NT2/D1 (cell line): ENCODE measurements around the gene WNK1.

ENCODE experiments used
- DNase-seq: peaks from one replicate; pipeline ENCODE4 v3.0.0-alpha.2; 2011; ENCODE audit warnings: low read depth, low spot score
- H3K27me3 ChIP-seq: 2 replicates; pipeline ENCODE4 v1.6.0; 2011; ENCODE audit warnings: mild to moderate bottlenecking; ENCODE audit not compliant: insufficient read length, insufficient read depth
- H3K36me3 ChIP-seq: 2 replicates; pipeline ENCODE4 v1.6.1; 2011; ENCODE audit warnings: mild to moderate bottlenecking, low read length, mixed read lengths; ENCODE audit not compliant: insufficient read depth, insufficient read length
- H3K4me1 ChIP-seq: 2 replicates; pipeline ENCODE4 v1.5.1; 2011; ENCODE audit not compliant: insufficient read depth, insufficient read length
- H3K4me3 ChIP-seq: 2 replicates; pipeline ENCODE4 v1.5.1; 2011; ENCODE audit warnings: low read depth; ENCODE audit not compliant: insufficient read length
- H3K9ac ChIP-seq: 2 replicates; pipeline ENCODE4 v1.6.0; 2011; ENCODE audit warnings: low read depth; ENCODE audit not compliant: insufficient read length
- H3K9me3 ChIP-seq: 2 replicates; pipeline ENCODE4 v1.5.1; 2011; ENCODE audit warnings: mild to moderate bottlenecking, low read length; ENCODE audit not compliant: insufficient read depth
- SUZ12 ChIP-seq: IDR thresholded peaks from 2 replicates; pipeline ENCODE4 v1.6.1; 2011; ENCODE audit not compliant: insufficient read length, insufficient read depth; ENCODE audit errors: extremely low read depth
- YY1 ChIP-seq: IDR thresholded peaks from 2 replicates; pipeline ENCODE4 v1.6.1; 2011; ENCODE audit not compliant: insufficient read length, insufficient read depth
- ZNF274 ChIP-seq: IDR thresholded peaks from 2 replicates; pipeline ENCODE4 v1.6.1; 2011; ENCODE audit warnings: mild to moderate bottlenecking, low read depth, low read length

Gene WNK1

GRCh38 chr12:894226-894625 lies 141.8 kb downstream of the WNK1 start:
- no peak for TF ChIP-seq ZNF274
- TF ChIP-seq SUZ12, result no peak
- TF ChIP-seq YY1, result no peak
- no peaks in the 10 kb centered on the region for H3K9me3 ChIP-seq
- no peaks in the 10 kb centered on the region for H3K27me3 ChIP-seq
- H3K36me3 ChIP-seq, result peaks cover 82% of the 10 kb centered on the region
- DNase-seq, result no peak
- H3K4me1 ChIP-seq, result no peaks in the 10 kb centered on the region
- H3K4me3 ChIP-seq, result no peak overlapping the region
- H3K9ac ChIP-seq, result no peak overlapping the region

DNA sequence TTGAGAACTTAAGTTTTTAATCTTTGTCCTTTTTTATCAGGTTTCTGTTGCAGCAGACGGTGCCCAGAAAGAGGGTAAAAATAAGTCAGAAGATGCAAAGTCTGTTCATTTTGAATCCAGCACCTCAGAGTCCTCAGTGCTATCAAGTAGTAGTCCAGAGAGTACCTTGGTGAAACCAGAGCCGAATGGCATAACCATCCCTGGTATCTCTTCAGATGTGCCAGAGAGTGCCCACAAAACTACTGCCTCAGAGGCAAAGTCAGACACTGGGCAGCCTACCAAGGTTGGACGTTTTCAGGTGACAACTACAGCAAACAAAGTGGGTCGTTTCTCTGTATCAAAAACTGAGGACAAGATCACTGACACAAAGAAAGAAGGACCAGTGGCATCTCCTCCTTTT lies 143.7 kb downstream of the WNK1 start:
- H3K9me3 ChIP-seq, result no peaks in the 10 kb centered on the region
- H3K9ac ChIP-seq, result no peak overlapping the region
- H3K27me3 ChIP-seq, result no peaks in the 10 kb centered on the region
- H3K4me3 ChIP-seq, result no peak overlapping the region
- peaks cover 86% of the 10 kb centered on the region for H3K36me3 ChIP-seq
- H3K4me1 ChIP-seq, result no peaks in the 10 kb centered on the region
- no peak for TF ChIP-seq ZNF274
- TF ChIP-seq YY1, result no peak
- no peak for TF ChIP-seq SUZ12
- no peak for DNase-seq

GRCh38 chr12:897386-897785 lies 145.0 kb downstream of the WNK1 start:
- DNase-seq, result no peak
- Histone ChIP-seq H3K9ac (no peak overlapping the region), H3K36me3 (peaks cover 89% of the 10 kb centered on the region), H3K4me1 (no peaks in the 10 kb centered on the region), H3K9me3 (no peaks in the 10 kb centered on the region), H3K27me3 (no peaks in the 10 kb centered on the region), H3K4me3 (no peak overlapping the region)
- TF ChIP-seq ZNF274 (no peak), SUZ12 (no peak), YY1 (no peak)

DNA sequence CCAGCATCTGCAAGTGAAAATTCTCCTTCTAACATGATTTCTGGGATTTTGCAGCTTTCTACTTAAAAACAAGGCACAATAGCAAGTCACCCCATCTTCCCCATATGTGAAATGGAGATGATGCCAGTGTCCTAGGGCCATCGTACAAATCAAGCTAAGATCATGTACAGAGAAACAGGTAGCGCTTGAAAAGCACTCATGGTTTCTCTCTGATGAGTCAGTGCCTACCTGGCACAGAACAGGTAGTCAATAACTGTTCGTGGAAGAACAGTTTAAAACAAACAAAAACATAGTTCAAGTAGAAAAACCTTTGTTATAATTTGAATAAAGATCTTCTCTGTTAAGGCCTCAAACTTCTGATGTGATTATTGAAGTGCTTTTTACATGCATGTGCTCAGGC lies 150.2 kb downstream of the WNK1 start:
- Histone ChIP-seq H3K36me3 (peaks cover 89% of the 10 kb centered on the region), H3K27me3 (no peaks in the 10 kb centered on the region), H3K4me3 (no peak overlapping the region), H3K9ac (no peak overlapping the region), H3K9me3 (no peaks in the 10 kb centered on the region), H3K4me1 (peaks cover 4% of the 10 kb centered on the region)
- DNase-seq, result no peak
- TF ChIP-seq SUZ12 (no peak), ZNF274 (no peak), YY1 (no peak)

DNA sequence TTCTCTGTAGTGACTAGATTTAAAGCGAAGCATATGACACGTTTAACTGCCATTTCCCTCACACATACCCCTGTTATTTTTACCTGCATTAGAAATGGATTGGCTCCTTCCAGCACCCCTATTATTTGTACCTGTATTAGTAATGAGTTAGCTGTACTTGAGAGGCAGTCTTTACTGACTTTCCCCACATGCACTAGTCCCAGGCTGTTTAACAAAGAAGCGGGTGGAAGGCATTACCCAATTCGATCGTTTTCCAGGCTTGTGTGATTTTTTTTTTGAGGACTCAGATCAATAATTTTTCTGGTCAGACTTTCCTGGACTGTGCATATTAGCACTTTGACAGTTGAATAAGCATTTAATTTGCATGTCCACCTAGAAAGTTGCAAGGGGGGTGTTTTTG lies 150.7 kb downstream of the WNK1 start:
- Histone ChIP-seq H3K27me3 (no peaks in the 10 kb centered on the region), H3K4me1 (peaks cover 4% of the 10 kb centered on the region), H3K9ac (no peak overlapping the region), H3K4me3 (no peak overlapping the region), H3K36me3 (peaks cover 89% of the 10 kb centered on the region), H3K9me3 (no peaks in the 10 kb centered on the region)
- no peak for DNase-seq
- TF ChIP-seq YY1, result no peak
- no peak for TF ChIP-seq ZNF274

DNA sequence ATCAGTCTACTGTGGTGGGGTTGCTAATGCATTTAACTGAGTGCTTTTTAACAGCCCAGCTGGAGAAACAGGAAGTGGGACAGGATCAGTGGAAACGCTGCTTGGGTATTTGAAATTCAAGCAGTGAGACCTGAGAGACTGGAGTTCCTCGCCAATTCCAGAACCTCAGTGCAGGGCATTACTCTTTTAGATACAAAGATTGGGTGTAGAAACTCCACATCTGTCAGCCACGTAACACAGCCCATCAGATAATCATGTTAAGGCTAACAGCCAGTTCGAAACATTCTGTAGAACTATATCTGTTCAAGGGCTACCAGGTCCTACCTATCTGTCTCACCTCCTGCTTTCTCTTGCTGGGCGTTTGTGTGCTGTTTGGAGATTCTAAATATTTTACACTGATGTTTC lies 151.6 kb downstream of the WNK1 start:
- H3K9me3 ChIP-seq, result no peaks in the 10 kb centered on the region
- H3K4me3 ChIP-seq, result no peak overlapping the region
- H3K9ac ChIP-seq, result no peak overlapping the region
- no peaks in the 10 kb centered on the region for H3K27me3 ChIP-seq
- DNase-seq, result peak; percentile 23
- H3K4me1 ChIP-seq, result peaks cover 7% of the 10 kb centered on the region
- TF ChIP-seq SUZ12 (no peak), YY1 (no peak), ZNF274 (no peak)
- H3K36me3 ChIP-seq, result peaks cover 95% of the 10 kb centered on the region

DNA sequence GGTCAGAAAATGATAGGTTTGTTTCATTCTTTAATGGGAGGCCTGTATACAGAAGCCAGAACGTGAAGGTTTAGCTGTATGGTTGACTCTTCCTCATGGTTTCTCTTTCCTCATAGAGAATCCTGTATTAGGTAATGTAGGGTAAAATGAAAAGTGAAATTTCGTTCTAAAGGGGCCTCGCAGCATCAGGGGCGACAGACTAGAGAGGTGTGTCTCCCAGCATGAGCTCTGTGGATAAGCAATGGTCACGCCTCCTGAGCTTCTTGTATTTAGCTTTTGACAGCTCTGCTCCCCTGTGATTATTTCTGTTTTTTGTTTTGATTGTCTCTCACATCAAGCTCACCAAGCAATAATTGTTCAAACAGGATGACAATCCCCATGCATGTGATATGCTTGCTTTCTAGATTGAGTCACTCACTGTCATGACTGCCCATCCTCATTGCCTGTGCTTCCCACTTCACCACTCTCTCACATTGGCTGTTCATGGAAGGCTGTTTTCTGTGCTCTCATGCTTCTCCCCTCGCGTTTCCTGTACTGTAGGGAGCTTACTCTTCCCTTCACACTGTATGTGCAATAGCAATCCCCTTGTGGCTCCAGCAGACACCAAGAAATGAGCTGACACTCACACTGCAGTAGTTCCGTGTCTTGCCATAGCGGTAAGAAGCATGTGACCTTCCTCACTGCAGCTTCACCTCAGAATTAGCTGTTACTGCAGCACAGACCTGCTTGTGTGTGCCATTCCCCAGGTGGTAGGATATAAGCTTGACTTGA lies 153.1 kb downstream of the WNK1 start:
- H3K9ac ChIP-seq, result no peak overlapping the region
- peaks cover 7% of the 10 kb centered on the region for H3K4me1 ChIP-seq
- H3K4me3 ChIP-seq, result no peak overlapping the region
- no peaks in the 10 kb centered on the region for H3K9me3 ChIP-seq
- TF ChIP-seq ZNF274, result no peak
- no peak for TF ChIP-seq SUZ12
- no peak for TF ChIP-seq YY1
- DNase-seq, result no peak
- H3K27me3 ChIP-seq, result no peaks in the 10 kb centered on the region
- H3K36me3 ChIP-seq, result peaks cover 94% of the 10 kb centered on the region
